Activated T-helper 1 cell treated with anti-CD3 and anti-CD28 coated beads, Interleukin-12 subunit alpha, Interleukin-12 subunit beta, Interleukin-2, Interleukin-4 antibody, amounts not matched to agents 30 ng/mL and 10 ng/mL and 1 ng/mL, durations not matched to agents 14 hours and 24 hours and 36 hours (primary cell): ENCODE results near the gene FRMPD2. TPM values are rescaled to one million over a fixed set of nuclear protein-coding genes. Genes with fewer than 3 reads are reported as not detected.

Experiments used
- DNase-seq: peaks from one replicate; pipeline ENCODE4 v3.0.0; 2021; ENCODE audit warnings: low spot score
- H3K27ac Mint-ChIP-seq: one replicate; pipeline ENCODE4 v1.8.0; 2021; ENCODE audit warnings: mild to moderate bottlenecking, mixed read lengths
- H3K27me3 Mint-ChIP-seq: one replicate; pipeline ENCODE4 v1.8.0; 2022; ENCODE audit warnings: mild to moderate bottlenecking, moderate library complexity, mixed read lengths; ENCODE audit not compliant: insufficient read depth
- H3K36me3 Mint-ChIP-seq: one replicate; pipeline ENCODE4 v1.8.0; 2021; ENCODE audit warnings: low read depth, mixed read lengths
- H3K4me1 Mint-ChIP-seq: one replicate; pipeline ENCODE4 v1.8.0; 2021; ENCODE audit warnings: low read depth, mixed read lengths
- H3K4me3 Mint-ChIP-seq: one replicate; pipeline ENCODE4 v1.8.0; 2021; ENCODE audit warnings: mild to moderate bottlenecking, moderate library complexity, mixed read lengths
- H3K9me3 Mint-ChIP-seq: one replicate; pipeline ENCODE4 v1.8.0; 2021; ENCODE audit warnings: mixed read lengths
- intact Hi-C: fragments of 100-400 bp; cut with micrococcal nuclease; formaldehyde crosslinking; loops from one replicate; pipeline ENCODE4 v1.15.1; 2024
- total RNA-seq: library from RNA; stranded (reverse); gene quantifications from 2 replicates; pipeline ENCODE4 v1.2.3, GENCODE V29; 2022

FRMPD2 gene
- total RNA-seq, 1 donor from 2014 or later = not detected

GRCh38 chr10:48302515-48303476 lies 28.3 kb upstream of the FRMPD2 start:
- Mint-ChIP-seq H3K27me3 (peaks cover 22% of the 10 kb centered on the region), H3K4me1 (peaks cover 5% of the 10 kb centered on the region), H3K4me3 (no peak overlapping the region), H3K27ac (no peak overlapping the region), H3K36me3 (peaks cover 1% of the 10 kb centered on the region), H3K9me3 (no peaks in the 10 kb centered on the region)
- no peak for DNase-seq
- intact Hi-C loops = no loop called here

GRCh38 chr10:48300556-48300955 lies 26.1 kb upstream of the FRMPD2 start:
- Mint-ChIP-seq H3K27ac (no peak overlapping the region), H3K27me3 (peaks cover 20% of the 10 kb centered on the region), H3K4me3 (no peak overlapping the region), H3K4me1 (no peaks in the 10 kb centered on the region), H3K9me3 (no peaks in the 10 kb centered on the region), H3K36me3 (no peaks in the 10 kb centered on the region)
- intact Hi-C loops = no loop called here
- no peak for DNase-seq

- Mint-ChIP-seq H3K4me1 (no peaks in the 10 kb centered on the region), H3K27me3 (peaks cover 14% of the 10 kb centered on the region), H3K9me3 (no peaks in the 10 kb centered on the region), H3K36me3 (no peaks in the 10 kb centered on the region), H3K27ac (no peak overlapping the region), H3K4me3 (no peak overlapping the region)
- no peak for DNase-seq
- intact Hi-C loops = no loop called here
Observed at GRCh38 chr10:48299692-48300091, 25.2 kb upstream of the FRMPD2 start.

GRCh38 chr10:48299066-48299465 lies 24.6 kb upstream of the FRMPD2 start:
- no peaks in the 10 kb centered on the region for H3K36me3 Mint-ChIP-seq
- peaks cover 13% of the 10 kb centered on the region for H3K27me3 Mint-ChIP-seq
- H3K27ac Mint-ChIP-seq = no peak overlapping the region
- no peaks in the 10 kb centered on the region for H3K4me1 Mint-ChIP-seq
- intact Hi-C loops = no loop called here
- no peak overlapping the region for H3K4me3 Mint-ChIP-seq
- no peaks in the 10 kb centered on the region for H3K9me3 Mint-ChIP-seq
- DNase-seq = no peak

- Mint-ChIP-seq H3K27ac (no peak overlapping the region), H3K27me3 (peaks cover 8% of the 10 kb centered on the region), H3K36me3 (no peaks in the 10 kb centered on the region), H3K4me1 (no peaks in the 10 kb centered on the region), H3K9me3 (no peaks in the 10 kb centered on the region), H3K4me3 (no peak overlapping the region)
- no peak for DNase-seq
- intact Hi-C loops = no loop called here
Observed at GRCh38 chr10:48296576-48297098, 22.1 kb upstream of the FRMPD2 start.

GRCh38 chr10:48294431-48294830 lies 19.9 kb upstream of the FRMPD2 start:
- Mint-ChIP-seq H3K4me3 (no peak overlapping the region), H3K27me3 (peaks cover 9% of the 10 kb centered on the region), H3K4me1 (no peaks in the 10 kb centered on the region), H3K9me3 (no peaks in the 10 kb centered on the region), H3K36me3 (no peaks in the 10 kb centered on the region), H3K27ac (no peak overlapping the region)
- intact Hi-C loops = no loop called here
- no peak for DNase-seq

GRCh38 chr10:48292616-48293015 lies 18.1 kb upstream of the FRMPD2 start:
- intact Hi-C loops = no loop called here
- H3K4me3 Mint-ChIP-seq = no peak overlapping the region
- DNase-seq = no peak
- H3K9me3 Mint-ChIP-seq = no peaks in the 10 kb centered on the region
- no peaks in the 10 kb centered on the region for H3K36me3 Mint-ChIP-seq
- H3K27me3 Mint-ChIP-seq = peaks cover 4% of the 10 kb centered on the region
- no peaks in the 10 kb centered on the region for H3K4me1 Mint-ChIP-seq
- no peak overlapping the region for H3K27ac Mint-ChIP-seq

- no peak for DNase-seq
- intact Hi-C loops = no loop called here
- no peak overlapping the region for H3K27ac Mint-ChIP-seq
Observed at GRCh38 chr10:48291190-48291589, 16.7 kb upstream of the FRMPD2 start.

GRCh38 chr10:48290286-48290685 lies 15.8 kb upstream of the FRMPD2 start:
- peaks cover 9% of the 10 kb centered on the region for H3K27me3 Mint-ChIP-seq
- no peaks in the 10 kb centered on the region for H3K4me1 Mint-ChIP-seq
- no peaks in the 10 kb centered on the region for H3K9me3 Mint-ChIP-seq
- no peak overlapping the region for H3K4me3 Mint-ChIP-seq
- H3K27ac Mint-ChIP-seq = no peak overlapping the region
- DNase-seq = no peak
- intact Hi-C loops = no loop called here
- H3K36me3 Mint-ChIP-seq = no peaks in the 10 kb centered on the region

More at GRCh38 chr10:48291190-48291589, 16.7 kb upstream of the FRMPD2 start:
- Mint-ChIP-seq H3K4me1 (no peaks in the 10 kb centered on the region), H3K36me3 (no peaks in the 10 kb centered on the region), H3K27me3 (peaks cover 4% of the 10 kb centered on the region), H3K4me3 (no peak overlapping the region), H3K9me3 (no peaks in the 10 kb centered on the region)

GRCh38 chr10:48289501-48290238 lies 15.2 kb upstream of the FRMPD2 start:
- no peaks in the 10 kb centered on the region for H3K9me3 Mint-ChIP-seq
- H3K36me3 Mint-ChIP-seq = no peaks in the 10 kb centered on the region
- H3K4me3 Mint-ChIP-seq = no peak overlapping the region
- intact Hi-C loops = loop anchor here (1.0 kb wide), 1 partner anchor 74 kb away; no protein-coding TSS in a partner anchor
- peaks cover 9% of the 10 kb centered on the region for H3K27me3 Mint-ChIP-seq
- no peaks in the 10 kb centered on the region for H3K4me1 Mint-ChIP-seq
- DNase-seq = no peak
- H3K27ac Mint-ChIP-seq = no peak overlapping the region

GRCh38 chr10:48288661-48289060 lies 14.2 kb upstream of the FRMPD2 start:
- Mint-ChIP-seq H3K27me3 (peaks cover 9% of the 10 kb centered on the region), H3K27ac (no peak overlapping the region), H3K36me3 (no peaks in the 10 kb centered on the region), H3K9me3 (peaks cover 8% of the 10 kb centered on the region), H3K4me3 (no peak overlapping the region), H3K4me1 (no peaks in the 10 kb centered on the region)
- DNase-seq = no peak
- intact Hi-C loops = loop anchor here (1.0 kb wide), 1 partner anchor 73 kb away; no protein-coding TSS in a partner anchor

- no peaks in the 10 kb centered on the region for H3K36me3 Mint-ChIP-seq
- no peak overlapping the region for H3K4me3 Mint-ChIP-seq
- DNase-seq = no peak
- no peak overlapping the region for H3K27ac Mint-ChIP-seq
- H3K27me3 Mint-ChIP-seq = peaks cover 8% of the 10 kb centered on the region
- peaks cover 9% of the 10 kb centered on the region for H3K9me3 Mint-ChIP-seq
- intact Hi-C loops = no loop called here
- H3K4me1 Mint-ChIP-seq = no peaks in the 10 kb centered on the region
Observed at GRCh38 chr10:48287417-48288391, 13.2 kb upstream of the FRMPD2 start.
